Measurements from ENCODE around the gene SMIM45.

SMIM45 gene

GRCh38 chr22:41935509-41935908 lies 16.4 kb upstream of the SMIM45 start:
- Histone ChIP-seq H3K4me1 (ENCODE audit: insufficient read depth, low read length, severe bottlenecking) (peaks cover 93% of the 10 kb centered on the region), H3K9me2 (ENCODE audit: low read depth, low read length) (no peaks in the 10 kb centered on the region), H3K36me3 (ENCODE audit: insufficient read depth, low read length) (peaks cover 18% of the 10 kb centered on the region; the same call in 1 of the 2 replicates), H3F3A (ENCODE audit: insufficient read depth, low read length) (peaks cover 8% of the 10 kb centered on the region; the same call in 1 of the 2 replicates), H3K27me3 (ENCODE audit: insufficient read depth, low read length) (no peaks in the 10 kb centered on the region), H3K4me2 (ENCODE audit: low read length) (peak overlapping the region; percentile 12; the same call in 1 of the 2 replicates), H3K9ac (ENCODE audit: low read length) (peak overlapping the region; percentile 50), H2AFZ (ENCODE audit: low read length) (no peak overlapping the region), H3K4me3 (ENCODE audit: low read depth, low read length, poor library complexity, severe bottlenecking) (no peak overlapping the region), H3K9me3 (ENCODE audit: low read length) (no peaks in the 10 kb centered on the region), H4K20me1 (ENCODE audit: insufficient read depth, low read length) (no peaks in the 10 kb centered on the region), H3K79me2 (ENCODE audit: insufficient read depth, low read length) (no peaks in the 10 kb centered on the region), H3K27ac (ENCODE audit: low read depth, low read length, poor library complexity, severe bottlenecking) (peak overlapping the region; percentile 96)
- no peak for TF ChIP-seq CTCF (IDR thresholded peaks at IDR 0.05; ENCODE audit: low read length)
- no peak for TF ChIP-seq EZH2 (IDR thresholded peaks at IDR 0.05; ENCODE audit: borderline replicate concordance, low read length)

GRCh38 chr22:41936894-41937169 lies 15.1 kb upstream of the SMIM45 start:
- peaks cover 100% of the 10 kb centered on the region for H3K4me1 ChIP-seq (ENCODE audit: insufficient read depth, low read length, severe bottlenecking)
- peak overlapping the region; percentile 47 for H3K9ac ChIP-seq (ENCODE audit: low read length)
- peaks cover 29% of the 10 kb centered on the region; the same call in 1 of the 2 replicates for H3K36me3 ChIP-seq (ENCODE audit: insufficient read depth, low read length)

GRCh38 chr22:41939981-41940831 lies 11.7 kb upstream of the SMIM45 start:
- Histone ChIP-seq H3K9ac (ENCODE audit: low read length) (peak overlapping the region; percentile 25; the same call in 1 of the 2 replicates), H2AFZ (ENCODE audit: low read length) (no peak overlapping the region), H3K4me1 (ENCODE audit: insufficient read depth, low read length, severe bottlenecking) (peaks cover 86% of the 10 kb centered on the region), H3K79me2 (ENCODE audit: insufficient read depth, low read length) (no peaks in the 10 kb centered on the region; the same call in 1 of the 2 replicates), H3K27me3 (ENCODE audit: insufficient read depth, low read length) (no peaks in the 10 kb centered on the region), H3K27ac (ENCODE audit: low read depth, low read length, poor library complexity, severe bottlenecking) (peak overlapping the region; percentile 96), H3K4me3 (ENCODE audit: low read depth, low read length, poor library complexity, severe bottlenecking) (peak overlapping the region; percentile 20), H3K4me2 (ENCODE audit: low read length) (peak overlapping the region; percentile 51), H4K20me1 (ENCODE audit: insufficient read depth, low read length) (no peaks in the 10 kb centered on the region), H3K9me3 (ENCODE audit: low read length) (no peaks in the 10 kb centered on the region), H3F3A (ENCODE audit: insufficient read depth, low read length) (peaks cover 11% of the 10 kb centered on the region; the same call in 1 of the 2 replicates), H3K9me2 (ENCODE audit: low read depth, low read length) (no peaks in the 10 kb centered on the region), H3K36me3 (ENCODE audit: insufficient read depth, low read length) (peaks cover 54% of the 10 kb centered on the region)
- no peak for TF ChIP-seq EZH2 (IDR thresholded peaks at IDR 0.05; ENCODE audit: borderline replicate concordance, low read length)
- no peak for TF ChIP-seq CTCF (IDR thresholded peaks at IDR 0.05; ENCODE audit: low read length)

More at GRCh38 chr22:41936894-41937169, 15.1 kb upstream of the SMIM45 start:
- no peaks in the 10 kb centered on the region for H3K9me2 ChIP-seq (ENCODE audit: low read depth, low read length)
- no peaks in the 10 kb centered on the region for H3K79me2 ChIP-seq (ENCODE audit: insufficient read depth, low read length)
- H3K9me3 ChIP-seq (ENCODE audit: low read length) = no peaks in the 10 kb centered on the region
- TF ChIP-seq EZH2 (IDR thresholded peaks at IDR 0.05; ENCODE audit: borderline replicate concordance, low read length) = no peak
- no peak for TF ChIP-seq CTCF (IDR thresholded peaks at IDR 0.05; ENCODE audit: low read length)
- peak overlapping the region; percentile 23; the same call in 1 of the 2 replicates for H3K4me2 ChIP-seq (ENCODE audit: low read length)
- no peak overlapping the region for H2AFZ ChIP-seq (ENCODE audit: low read length)
- no peak overlapping the region for H3K4me3 ChIP-seq (ENCODE audit: low read depth, low read length, poor library complexity, severe bottlenecking)
- peaks cover 11% of the 10 kb centered on the region; the same call in 1 of the 2 replicates for H3F3A ChIP-seq (ENCODE audit: insufficient read depth, low read length)
- H3K27ac ChIP-seq (ENCODE audit: low read depth, low read length, poor library complexity, severe bottlenecking) = peak overlapping the region; percentile 96
- no peaks in the 10 kb centered on the region for H3K27me3 ChIP-seq (ENCODE audit: insufficient read depth, low read length)
- H4K20me1 ChIP-seq (ENCODE audit: insufficient read depth, low read length) = no peaks in the 10 kb centered on the region

Measured in OCI-LY1 (cell line).